ENCODE measurements around the gene PWWP2B.
A peak's percentile ranks its signal among the peaks of the same experiment; 100 is the strongest.
"Not testable (repeated sequence)": the region's sequence is repeated elsewhere in the genome, so short reads cannot be mapped to it uniquely, and the experiment has no call there.

PWWP2B gene

GRCh38 chr10:132431537-132432175 lies 34.7 kb downstream of the PWWP2B start:
- no peak for DNase-seq (ENCODE audit: low read depth in 2 of 2)

- DNase-seq (ENCODE audit: low read depth in 2 of 2) = no peak
These were observed 35.2 kb downstream of the PWWP2B start for GRCh38 chr10:132432176-132432540.

- DNase-seq (ENCODE audit: low read depth in 2 of 2) = no peak
These were observed 36.8 kb downstream of the PWWP2B start for GRCh38 chr10:132433671-132434340.

GRCh38 chr10:132434405-132435005 lies 37.5 kb downstream of the PWWP2B start:
- peak in 1 of 2 donors; percentile 48 for DNase-seq (ENCODE audit: low read depth in 2 of 2)

GRCh38 chr10:132435320-132435719 lies 38.3 kb downstream of the PWWP2B start:
- DNase-seq (ENCODE audit: low read depth in 2 of 2) = not testable (repeated sequence)

- not testable (repeated sequence) for DNase-seq (ENCODE audit: low read depth in 2 of 2)
These were observed 39.1 kb downstream of the PWWP2B start for GRCh38 chr10:132436096-132436495.

GRCh38 chr10:132436861-132437410 lies 39.9 kb downstream of the PWWP2B start:
- DNase-seq (ENCODE audit: low read depth in 2 of 2) = no peak

GRCh38 chr10:132437541-132437950 lies 40.5 kb downstream of the PWWP2B start:
- DNase-seq (ENCODE audit: low read depth in 2 of 2) = no peak

- no peak for DNase-seq (ENCODE audit: low read depth in 2 of 2)
These were observed 41.4 kb downstream of the PWWP2B start for GRCh38 chr10:132438091-132439024.

GRCh38 chr10:132439025-132439388 lies 42.0 kb downstream of the PWWP2B start:
- no peak for DNase-seq (ENCODE audit: low read depth in 2 of 2)

GRCh38 chr10:132439424-132440163 lies 42.6 kb downstream of the PWWP2B start:
- DNase-seq (ENCODE audit: low read depth in 2 of 2) = no peak

- DNase-seq (ENCODE audit: low read depth in 2 of 2) = no peak
These were observed 44.0 kb downstream of the PWWP2B start for GRCh38 chr10:132440791-132441565.

- no peak for DNase-seq (ENCODE audit: low read depth in 2 of 2)
These were observed 45.0 kb downstream of the PWWP2B start for GRCh38 chr10:132441818-132442524.

GRCh38 chr10:132442636-132443035 lies 45.6 kb downstream of the PWWP2B start:
- no peak for DNase-seq (ENCODE audit: low read depth in 2 of 2)

GRCh38 chr10:132443605-132443982 lies 46.6 kb downstream of the PWWP2B start:
- peak; percentile 66 to 73 for DNase-seq (ENCODE audit: low read depth in 2 of 2)

GRCh38 chr10:132443983-132444876 lies 47.2 kb downstream of the PWWP2B start:
- DNase-seq (ENCODE audit: low read depth in 2 of 2) = no peak

- DNase-seq (ENCODE audit: low read depth in 2 of 2) = no peak
These were observed 47.9 kb downstream of the PWWP2B start for GRCh38 chr10:132444877-132445351.

GRCh38 chr10:132445516-132446194 lies 48.7 kb downstream of the PWWP2B start:
- DNase-seq (ENCODE audit: low read depth in 2 of 2) = no peak

All from stimulated activated CD8-positive, alpha-beta memory T cell treated with anti-CD3 and anti-CD28 coated beads, Interleukin-7, amount 100 ng/mL, for 4 hours (primary cell).